A549 (cell line): ENCODE data around the gene CYGB. TPM values are rescaled to one million over a fixed set of nuclear protein-coding genes. Genes with fewer than 3 reads are reported as not detected.

ENCODE experiments used
- ATAC-seq, 2 experiments: fragments of 200-7000 bp in 1 of 2; fragments of >200 bp in 1 of 2; cut with Nextera tagmentation in 1 of 2; cut with Tn5 transposase in 1 of 2; 3 replicates each; pipeline versions ENCODE4 v1.8.0 to v1.9.1; 2018 to 2020; ENCODE audit warnings: mild to moderate bottlenecking in 1 of 2, moderate library complexity in 1 of 2
- CTCF ChIA-PET: fragments of 300-600 bp; sonication (Branson Sonifier 250); formaldehyde crosslinking; extraction: SDS; loops from one replicate; lab custom pipeline; 2021; ENCODE audit warnings: antibody characterized with exemption, inconsistent platforms; lab: Yijun Ruan, JAX
- POLR2A ChIA-PET: fragments of 350-600 bp; formaldehyde crosslinking; extraction: SDS; loops from one replicate; lab custom pipeline; 2021; ENCODE audit warnings: antibody characterized with exemption, inconsistent platforms; lab: Yijun Ruan, JAX
- DNase-seq, 2 experiments: peaks; one replicate each; pipeline versions ENCODE4 v3.0.0 to v3.0.0-alpha.2; 2011 to 2016; ENCODE audit warnings: low read depth in 1 of 2, low spot score in 1 of 2
- FAIRE-seq: peaks from 2 replicates; lab custom pipeline; 2011; peaks lifted over from hg19 to GRCh38; lab: Jason Lieb, UNC
- H3K27ac ChIP-seq, 2 experiments: fragments of >200 bp; sonication (Bioruptor Twin); formaldehyde crosslinking; 3 replicates each; pipeline ENCODE4 v1.5.1; 2016 to 2017
- H3K4me1 ChIP-seq: fragments of >200 bp; sonication (Bioruptor Twin); formaldehyde crosslinking; 3 replicates; pipeline ENCODE4 v1.6.1; 2016
- H3K4me2 ChIP-seq: fragments of >200 bp; sonication (Bioruptor Twin); formaldehyde crosslinking; 3 replicates; pipeline ENCODE4 v1.6.1; 2016
- H3K4me3 ChIP-seq: fragments of >200 bp; sonication (Bioruptor Twin); formaldehyde crosslinking; 3 replicates; pipeline ENCODE4 v1.5.1; 2016
- H3K9me3 ChIP-seq: fragments of >200 bp; sonication (Bioruptor Twin); formaldehyde crosslinking; 3 replicates; pipeline ENCODE4 v1.6.1; 2016
- BCL3 ChIP-seq: fragments of >200 bp; sonication (Bioruptor Twin); formaldehyde crosslinking; IDR thresholded peaks from 3 replicates; pipeline ENCODE4 v1.6.1; 2016
- BHLHE40 ChIP-seq: IDR thresholded peaks from 2 replicates; pipeline ENCODE4 v1.6.1; 2012; ENCODE audit warnings: low read depth, low read length, inconsistent platforms
- CBX8 ChIP-seq: fragments of 200-600 bp; sonication (generic); IDR thresholded peaks from 2 replicates; pipeline ENCODE4 v1.6.1; 2016
- CEBPB ChIP-seq, 2 experiments: fragments of >200 bp in 1 of 2; sonication (Bioruptor Twin) in 1 of 2; formaldehyde crosslinking in 1 of 2; IDR thresholded peaks; 2 replicates each; pipeline ENCODE4 v1.6.1; 2012 to 2016
- CHD4 ChIP-seq: fragments of 200-600 bp; sonication (generic); IDR thresholded peaks from 2 replicates; pipeline ENCODE4 v1.6.1; 2016; ENCODE audit warnings: antibody characterized with exemption, mild to moderate bottlenecking, borderline replicate concordance
- ESRRA ChIP-seq: fragments of 150-350 bp; IDR thresholded peaks from 2 replicates; pipeline ENCODE4 v1.6.1; 2014; ENCODE audit warnings: mild to moderate bottlenecking, low read length, borderline replicate concordance
- FOSL2 ChIP-seq, 2 experiments: fragments of 450-650 bp in 1 of 2; fragments of >200 bp in 1 of 2; sonication (Bioruptor Twin) in 1 of 2; formaldehyde crosslinking; IDR thresholded peaks; 2 replicates each; pipeline versions ENCODE4 v1.5.0 to v1.6.1; 2016 to 2020; ENCODE audit warnings: mild to moderate bottlenecking in 1 of 2, moderate library complexity in 1 of 2
- GATA3 ChIP-seq: IDR thresholded peaks from 2 replicates; pipeline ENCODE4 v1.6.1; 2012; ENCODE audit warnings: borderline replicate concordance
- HOXA7 ChIP-seq: fragments of 250-450 bp; sonication (Bioruptor Pico); IDR thresholded peaks from 2 replicates; pipeline ENCODE4 v1.5.0; 2020; ENCODE audit warnings: mild to moderate bottlenecking, moderate library complexity
- HOXB5 ChIP-seq: fragments of 250-450 bp; sonication (Bioruptor Pico); IDR thresholded peaks from 2 replicates; pipeline ENCODE4 v1.5.0; 2020; ENCODE audit warnings: mild to moderate bottlenecking, moderate library complexity
- KDM5A ChIP-seq: fragments of 200-600 bp; sonication (generic); IDR thresholded peaks from 2 replicates; pipeline ENCODE4 v1.6.1; 2016; ENCODE audit warnings: antibody characterized with exemption, mild to moderate bottlenecking
- MAFK ChIP-seq: fragments of 450-650 bp; IDR thresholded peaks from 2 replicates; pipeline ENCODE4 v1.6.1; 2014; ENCODE audit not compliant: partially characterized antibody
- MAX ChIP-seq: IDR thresholded peaks from 2 replicates; pipeline ENCODE4 v1.6.1; 2012
- NPAS2 ChIP-seq: fragments of 250-450 bp; sonication (Bioruptor Pico); IDR thresholded peaks from 2 replicates; pipeline ENCODE4 v1.8.0; 2022; ENCODE audit warnings: mild to moderate bottlenecking, moderate library complexity, borderline replicate concordance
- PBX3 ChIP-seq: IDR thresholded peaks from 2 replicates; pipeline ENCODE4 v1.6.1; 2012
- RARB ChIP-seq: fragments of 250-450 bp; sonication (Bioruptor Pico); IDR thresholded peaks from 2 replicates; pipeline ENCODE4 v1.8.0; 2021; ENCODE audit warnings: mild to moderate bottlenecking, moderate library complexity
- RCOR1 ChIP-seq: fragments of 150-350 bp; IDR thresholded peaks from 2 replicates; pipeline ENCODE4 v1.6.1; 2014; ENCODE audit warnings: antibody characterized with exemption, low read length, low read depth
- RNF2 ChIP-seq: fragments of 200-600 bp; sonication (generic); IDR thresholded peaks from 2 replicates; pipeline ENCODE4 v1.6.1; 2016; ENCODE audit warnings: low read depth, mild to moderate bottlenecking, antibody characterized with exemption, moderate library complexity, borderline replicate concordance
- SREBF2 ChIP-seq: fragments of 450-650 bp; IDR thresholded peaks from 2 replicates; pipeline ENCODE4 v1.6.1; 2014; ENCODE audit warnings: mild to moderate bottlenecking, moderate library complexity
- TFCP2L1 ChIP-seq: fragments of 250-450 bp; sonication (Bioruptor Pico); IDR thresholded peaks from 2 replicates; pipeline ENCODE4 v1.5.0; 2021; ENCODE audit warnings: mild to moderate bottlenecking
- ZNF302 ChIP-seq: fragments of 250-450 bp; sonication (Bioruptor Pico); IDR thresholded peaks from 2 replicates; pipeline ENCODE4 v1.9.0; 2021; ENCODE audit warnings: inconsistent platforms, mild to moderate bottlenecking, moderate library complexity
- WGBS: methylation state at CpG from one replicate; pipeline ENCODE4 v1.1.6; 2017; ENCODE audit errors: missing lambda C conversion rate; 5-methylcytosine and 5-hydroxymethylcytosine counted together
- polyA plus RNA-seq, 4 experiments: library from polyadenylated mRNA; depleted of rRNA in 3 of 4; stranded (reverse); fragments of >200 nt; fragmentation: RNase III in 1 of 4; extraction: RNeasy Plus Mini Kit Qiagen cat#74134 plus additional on column Dnase treatment in 1 of 4; gene quantifications; 2 replicates in 3 of 4; 3 replicates in 1 of 4; pipeline ENCODE4 v1.2.3, GENCODE V29; 2011 to 2017
- TF ChIP-seq, protein P1 (sequence below): fragments of >200 bp; sonication (Bioruptor Twin); formaldehyde crosslinking; IDR thresholded peaks from 2 replicates; pipeline ENCODE4 v1.6.1; 2016
- TF ChIP-seq, protein P2 (sequence below): fragments of 450-650 bp; IDR thresholded peaks from 2 replicates; pipeline ENCODE4 v1.6.1; 2014; ENCODE audit warnings: antibody characterized with exemption
- TF ChIP-seq, protein P3 (sequence below): fragments of 250-450 bp; sonication (Bioruptor Pico); IDR thresholded peaks from 2 replicates; pipeline ENCODE4 v1.5.0; 2020; ENCODE audit warnings: low read depth, mild to moderate bottlenecking, moderate library complexity
- TF ChIP-seq, protein P4 (sequence below): IDR thresholded peaks from 2 replicates; pipeline ENCODE4 v1.6.1; 2012; ENCODE audit warnings: low read depth, borderline replicate concordance

The CYGB gene
- polyA plus RNA-seq, 2 of the 4 experiments (the other 2 are of a cell fraction) = 1.1 TPM

DNA sequence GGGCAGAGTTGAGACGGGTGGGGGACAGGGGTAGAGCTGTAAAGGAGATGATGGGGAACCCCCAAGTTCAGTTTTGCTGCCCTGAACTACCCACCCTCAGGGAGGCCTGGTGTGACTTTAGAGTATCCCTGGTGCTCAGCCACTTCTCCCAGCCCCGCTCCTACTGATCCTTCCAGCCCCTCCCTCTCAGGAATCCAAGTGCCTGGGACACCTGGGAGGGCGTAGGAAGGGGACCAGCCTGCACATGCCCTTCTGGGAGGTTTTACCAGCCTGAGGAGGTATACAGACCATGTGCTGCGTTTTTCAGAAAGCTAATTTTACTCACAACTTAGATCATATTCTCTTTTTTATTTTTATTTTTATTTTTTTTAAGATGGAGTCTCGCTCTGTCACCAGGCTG lies 44.0 kb upstream of the CYGB start:
- POLR2A ChIA-PET = no interaction called here
- no peak for DNase-seq
- ATAC-seq = no peak
- no peaks in the 10 kb centered on the region for H3K9me3 ChIP-seq
- H3K4me3 ChIP-seq = no peak overlapping the region
- 78% methylated on average over 5 of the region's 5 CpGs for WGBS
- FAIRE-seq = no peak
- TF ChIP-seq BCL3 = no peak
- TF ChIP-seq, protein P1, sequence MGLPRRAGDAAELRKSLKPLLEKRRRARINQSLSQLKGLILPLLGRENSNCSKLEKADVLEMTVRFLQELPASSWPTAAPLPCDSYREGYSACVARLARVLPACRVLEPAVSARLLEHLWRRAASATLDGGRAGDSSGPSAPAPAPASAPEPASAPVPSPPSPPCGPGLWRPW = no peak
- no peak for TF ChIP-seq GATA3
- no peak for TF ChIP-seq TFCP2L1
- TF ChIP-seq, all 56 proteins: peak for 0
- Histone ChIP-seq H3K4me1 (0 out of 3 replicates have a peak, but pooled peaks cover 3% of the 10 kb centered on the region), H3K4me2 (no peak overlapping the region), H3K27ac (no peak overlapping the region)
- CTCF ChIA-PET = interaction anchor here (0.7 to 4.3 kb wide), 6 partner anchors 11 to 58 kb away, joined by 3 to 25 read pairs (median 4); no protein-coding TSS in a partner anchor

DNA sequence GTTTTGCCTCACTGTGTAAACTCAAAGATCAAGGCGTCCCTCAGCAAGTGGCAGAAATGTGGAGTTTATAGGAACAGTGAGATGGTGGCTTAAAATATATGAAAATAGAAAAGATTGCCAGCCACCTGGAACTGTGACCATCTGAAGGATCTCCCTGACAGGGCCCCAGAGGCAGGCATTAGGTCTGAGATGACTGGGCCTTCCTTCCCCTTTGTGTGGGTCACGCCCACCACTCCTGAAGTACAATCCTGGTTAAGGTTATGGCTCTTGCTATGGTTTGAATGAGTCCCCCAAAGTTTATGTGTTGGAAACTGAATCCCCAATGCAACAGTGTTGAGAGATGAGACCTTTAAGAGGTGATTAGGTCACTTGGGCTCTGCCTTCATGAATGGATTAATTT lies 41.8 kb upstream of the CYGB start:
- ChIA-PET CTCF (interaction anchor here (0.9 to 6.0 kb wide), 13 partner anchors 10 to 85 kb away, joined by 3 to 45 read pairs (median 4); a partner anchor contains a TSS), POLR2A (no interaction called here)
- 95% methylated on average over 2 of the region's 2 CpGs for WGBS
- no peaks in the 10 kb centered on the region for H3K9me3 ChIP-seq
- no peak overlapping the region for H3K4me2 ChIP-seq
- no peak overlapping the region for H3K27ac ChIP-seq
- no peak for ATAC-seq
- H3K4me3 ChIP-seq = no peak overlapping the region
- DNase-seq = no peak
- TF ChIP-seq BHLHE40 (no peak), ESRRA (no peak), RNF2 (no peak)
- TF ChIP-seq, all 56 proteins: peak for 0
- H3K4me1 ChIP-seq = no peaks in the 10 kb centered on the region
- no peak for FAIRE-seq

DNA sequence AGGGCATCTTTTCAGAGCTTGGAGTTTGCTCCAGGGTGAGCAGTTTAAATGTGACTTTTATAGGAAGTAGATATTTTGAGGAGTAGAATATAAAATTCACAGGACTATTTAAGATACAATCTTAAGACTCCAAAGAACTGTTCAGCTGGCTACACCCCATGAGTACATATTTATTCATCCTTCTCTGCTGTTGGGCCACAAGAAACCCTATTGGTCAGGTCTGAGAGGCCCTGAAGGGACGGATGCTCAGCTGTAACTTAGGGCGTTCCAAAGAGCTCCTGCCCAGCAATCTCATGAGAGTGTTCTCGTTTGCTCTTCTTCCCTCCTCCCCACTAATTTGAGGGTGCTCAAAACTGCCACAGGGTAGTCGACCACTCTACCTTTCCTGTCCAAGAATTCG lies 40.9 kb upstream of the CYGB start:
- no peak overlapping the region for H3K27ac ChIP-seq
- TF ChIP-seq, protein P2, sequence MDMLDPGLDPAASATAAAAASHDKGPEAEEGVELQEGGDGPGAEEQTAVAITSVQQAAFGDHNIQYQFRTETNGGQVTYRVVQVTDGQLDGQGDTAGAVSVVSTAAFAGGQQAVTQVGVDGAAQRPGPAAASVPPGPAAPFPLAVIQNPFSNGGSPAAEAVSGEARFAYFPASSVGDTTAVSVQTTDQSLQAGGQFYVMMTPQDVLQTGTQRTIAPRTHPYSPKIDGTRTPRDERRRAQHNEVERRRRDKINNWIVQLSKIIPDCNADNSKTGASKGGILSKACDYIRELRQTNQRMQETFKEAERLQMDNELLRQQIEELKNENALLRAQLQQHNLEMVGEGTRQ = no peak
- no peak for TF ChIP-seq MAX
- TF ChIP-seq GATA3 = no peak
- TF ChIP-seq PBX3 = no peak
- TF ChIP-seq NPAS2 = no peak
- TF ChIP-seq CHD4 = no peak
- TF ChIP-seq, protein P3, sequence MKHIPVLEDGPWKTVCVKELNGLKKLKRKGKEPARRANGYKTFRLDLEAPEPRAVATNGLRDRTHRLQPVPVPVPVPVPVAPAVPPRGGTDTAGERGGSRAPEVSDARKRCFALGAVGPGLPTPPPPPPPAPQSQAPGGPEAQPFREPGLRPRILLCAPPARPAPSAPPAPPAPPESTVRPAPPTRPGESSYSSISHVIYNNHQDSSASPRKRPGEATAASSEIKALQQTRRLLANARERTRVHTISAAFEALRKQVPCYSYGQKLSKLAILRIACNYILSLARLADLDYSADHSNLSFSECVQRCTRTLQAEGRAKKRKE (CRISPR knock-in tag) = no peak
- no peak for TF ChIP-seq HOXB5 (CRISPR knock-in tag)
- no peak for TF ChIP-seq SREBF2
- TF ChIP-seq CEBPB (IDR thresholded peaks at IDR 0.05) = no peak
- TF ChIP-seq ZNF302 = no peak
- TF ChIP-seq MAFK = no peak
- TF ChIP-seq CBX8 = no peak
- TF ChIP-seq KDM5A = no peak
- TF ChIP-seq RARB = no peak
- TF ChIP-seq FOSL2 (IDR thresholded peaks at IDR 0.05) = no peak
- TF ChIP-seq FOSL2 (CRISPR knock-in tag; IDR thresholded peaks at IDR 0.05) = no peak
- no peak for TF ChIP-seq BHLHE40
- TF ChIP-seq, protein P4, sequence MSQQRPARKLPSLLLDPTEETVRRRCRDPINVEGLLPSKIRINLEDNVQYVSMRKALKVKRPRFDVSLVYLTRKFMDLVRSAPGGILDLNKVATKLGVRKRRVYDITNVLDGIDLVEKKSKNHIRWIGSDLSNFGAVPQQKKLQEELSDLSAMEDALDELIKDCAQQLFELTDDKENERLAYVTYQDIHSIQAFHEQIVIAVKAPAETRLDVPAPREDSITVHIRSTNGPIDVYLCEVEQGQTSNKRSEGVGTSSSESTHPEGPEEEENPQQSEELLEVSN = no peak
- no peak for TF ChIP-seq HOXA7 (CRISPR knock-in tag)
- TF ChIP-seq RCOR1 = no peak
- TF ChIP-seq, all 56 proteins: peak for 0
- no peaks in the 10 kb centered on the region for H3K9me3 ChIP-seq
- H3K4me2 ChIP-seq = no peak overlapping the region
- ChIA-PET CTCF (interaction anchor here (0.6 to 6.0 kb wide), 17 partner anchors 8 to 204 kb away, joined by 3 to 45 read pairs (median 4); partner anchors contain the start of gene ST6GALNAC2), POLR2A (no interaction called here)
- H3K4me3 ChIP-seq = no peak overlapping the region
- no peaks in the 10 kb centered on the region for H3K4me1 ChIP-seq
- no peak for DNase-seq
- no peak for FAIRE-seq
- WGBS = 60% methylated on average over 5 of the region's 5 CpGs
- ATAC-seq = peak in 1 of 2 experiments; percentile 32; a peak in 1 of 6 replicates
